Nucleus accumbens (tissue), 56 donors: ENCODE data around the gene IGFBP5.

Experiments used
- DNase-seq, 56 donors: peaks; one replicate each; lab custom pipeline; 2025; lab: John Stamatoyannopoulos, UW

IGFBP5 gene

DNA sequence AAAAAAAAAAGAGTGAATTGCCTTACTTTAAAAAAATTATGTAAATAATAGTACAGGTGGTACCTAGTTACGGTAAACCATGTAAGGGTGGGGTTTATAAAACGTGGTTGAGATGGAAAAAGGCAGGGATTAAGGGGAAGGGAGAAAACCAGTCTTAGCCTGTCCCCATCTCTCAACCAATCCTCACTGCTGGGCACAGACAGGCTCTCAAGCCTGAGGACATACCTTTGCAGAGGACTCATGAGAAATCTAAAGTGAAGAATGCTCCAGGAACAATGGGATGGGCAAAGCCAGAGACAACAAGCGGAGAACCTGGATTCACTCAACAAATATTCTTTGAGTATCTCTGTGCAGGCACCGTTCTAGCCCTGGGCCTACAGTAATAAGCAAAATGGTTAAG lies 65.6 kb downstream of the IGFBP5 start:
- DNase-seq: no peak

DNA sequence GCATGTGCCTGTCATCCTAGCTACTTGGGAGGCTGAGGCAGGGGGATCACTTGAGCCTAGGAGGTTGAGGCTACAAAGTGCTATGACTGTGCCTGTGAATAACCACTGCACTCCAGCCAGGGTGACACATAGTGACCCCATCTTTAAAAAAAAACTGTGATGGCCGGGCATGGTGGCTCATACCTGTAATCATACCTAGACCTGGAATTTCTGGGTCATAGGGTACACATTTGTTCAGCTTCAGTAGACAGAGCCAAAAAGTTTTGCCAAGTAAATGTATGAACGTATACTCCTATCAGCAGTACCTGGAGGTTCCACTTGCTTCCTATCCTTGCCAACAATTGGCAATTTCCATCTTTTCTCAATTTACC lies 68.5 kb downstream of the IGFBP5 start:
- DNase-seq: no peak

DNA sequence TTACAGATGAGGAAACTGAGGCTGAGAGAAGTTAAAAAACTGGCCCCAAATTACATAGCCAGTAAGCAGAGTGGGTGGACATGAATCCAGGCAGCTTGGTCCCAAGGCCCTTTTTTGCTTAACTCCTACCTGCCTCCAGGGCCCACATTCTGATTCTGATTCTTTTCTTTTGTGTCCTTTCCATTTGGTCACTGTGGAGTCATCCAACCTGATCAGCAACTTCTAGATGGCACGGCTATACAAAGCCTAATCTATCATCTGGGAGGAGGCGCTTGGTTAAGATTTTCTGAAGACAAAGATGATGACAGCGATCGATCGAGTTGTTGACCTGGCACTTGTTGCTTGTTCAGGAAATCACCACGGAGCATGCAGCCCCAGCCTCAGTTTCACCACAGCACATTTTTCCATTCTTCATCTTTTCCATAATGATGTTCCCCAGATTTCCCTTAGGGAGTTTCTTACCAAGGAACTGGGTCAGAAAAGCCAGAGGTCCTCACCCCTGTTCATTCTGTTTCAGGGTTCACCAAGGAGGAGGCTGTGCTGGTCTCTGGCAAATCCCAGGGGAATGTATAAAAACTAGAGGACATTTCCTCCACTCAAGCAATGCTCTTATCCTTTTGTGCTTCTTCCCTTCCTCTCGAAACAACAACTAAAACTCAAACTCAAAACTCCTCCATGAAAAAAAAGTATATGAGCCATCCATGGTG lies 69.0 kb downstream of the IGFBP5 start:
- no peak for DNase-seq

DNA sequence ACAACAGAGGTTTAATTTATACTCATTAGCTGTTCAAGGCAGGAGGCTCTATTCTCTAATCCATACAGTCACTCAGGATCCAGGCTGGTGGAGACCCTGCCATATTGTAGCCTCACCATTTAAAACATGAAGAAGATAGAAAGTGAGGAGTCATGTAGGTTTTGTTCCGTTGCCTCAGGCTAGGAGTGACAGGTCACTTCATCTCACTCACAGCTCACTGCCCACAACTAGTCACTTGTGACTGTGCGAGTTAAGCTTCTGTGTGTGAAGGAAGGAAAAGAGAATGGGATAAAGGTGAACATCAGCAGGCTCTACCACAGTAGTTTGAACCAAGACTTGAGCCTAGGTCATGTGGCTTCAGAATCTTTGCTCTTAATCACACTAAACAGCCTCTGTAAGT lies 71.1 kb downstream of the IGFBP5 start:
- no peak for DNase-seq

DNA sequence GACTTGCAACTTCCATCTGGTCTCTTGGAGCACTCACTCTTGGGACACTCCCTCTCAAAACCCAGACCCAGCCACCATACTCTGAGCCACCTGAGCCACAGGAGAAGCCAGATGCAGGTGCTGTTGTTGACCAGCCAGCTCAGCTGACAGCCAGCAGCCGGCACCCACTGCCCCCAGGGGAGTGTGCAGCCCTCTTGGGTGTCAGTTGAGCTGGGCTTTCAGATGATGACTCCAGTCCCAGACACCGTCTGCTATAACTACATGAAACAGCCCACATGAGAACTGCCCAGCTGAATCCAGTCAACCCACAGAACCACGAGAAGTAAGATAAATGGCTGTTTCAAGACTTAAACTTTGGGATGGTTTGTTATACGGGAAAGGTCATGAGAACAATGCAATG lies 72.8 kb downstream of the IGFBP5 start:
- no peak for DNase-seq
